A549 (cell line): ENCODE measurements around the gene ABCA13. TPM values are rescaled to one million over a fixed set of nuclear protein-coding genes. Genes with fewer than 3 reads are reported as not detected.
A peak's percentile ranks its signal among the peaks of the same experiment; 100 is the strongest.

Experiments
- ATAC-seq, 2 experiments: fragments of 200-7000 bp in 1 of 2; fragments of >200 bp in 1 of 2; cut with Nextera tagmentation in 1 of 2; cut with Tn5 transposase in 1 of 2; 3 replicates each; pipeline versions ENCODE4 v1.8.0 to v1.9.1; 2018 to 2020; ENCODE audit warnings: mild to moderate bottlenecking in 1 of 2, moderate library complexity in 1 of 2
- CTCF ChIA-PET: fragments of 300-600 bp; sonication (Branson Sonifier 250); formaldehyde crosslinking; extraction: SDS; loops from one replicate; lab custom pipeline; 2021; ENCODE audit warnings: antibody characterized with exemption, inconsistent platforms; lab: Yijun Ruan, JAX
- POLR2A ChIA-PET: fragments of 350-600 bp; formaldehyde crosslinking; extraction: SDS; loops from one replicate; lab custom pipeline; 2021; ENCODE audit warnings: antibody characterized with exemption, inconsistent platforms; lab: Yijun Ruan, JAX
- DNase-seq, 2 experiments: peaks; one replicate each; pipeline versions ENCODE4 v3.0.0 to v3.0.0-alpha.2; 2011 to 2016; ENCODE audit warnings: low read depth in 1 of 2, low spot score in 1 of 2
- FAIRE-seq: peaks from 2 replicates; lab custom pipeline; 2011; peaks lifted over from hg19 to GRCh38; lab: Jason Lieb, UNC
- H3K27ac ChIP-seq, 2 experiments: fragments of >200 bp; sonication (Bioruptor Twin); formaldehyde crosslinking; 3 replicates each; pipeline ENCODE4 v1.5.1; 2016 to 2017
- H3K4me1 ChIP-seq: fragments of >200 bp; sonication (Bioruptor Twin); formaldehyde crosslinking; 3 replicates; pipeline ENCODE4 v1.6.1; 2016
- H3K4me2 ChIP-seq: fragments of >200 bp; sonication (Bioruptor Twin); formaldehyde crosslinking; 3 replicates; pipeline ENCODE4 v1.6.1; 2016
- H3K4me3 ChIP-seq: fragments of >200 bp; sonication (Bioruptor Twin); formaldehyde crosslinking; 3 replicates; pipeline ENCODE4 v1.5.1; 2016
- H3K9me3 ChIP-seq: fragments of >200 bp; sonication (Bioruptor Twin); formaldehyde crosslinking; 3 replicates; pipeline ENCODE4 v1.6.1; 2016
- CBX8 ChIP-seq: fragments of 200-600 bp; sonication (generic); IDR thresholded peaks from 2 replicates; pipeline ENCODE4 v1.6.1; 2016
- CHD2 ChIP-seq: fragments of 150-350 bp; IDR thresholded peaks from 2 replicates; pipeline ENCODE4 v1.6.1; 2014; ENCODE audit warnings: low read length; ENCODE audit not compliant: partially characterized antibody
- CHD4 ChIP-seq: fragments of 200-600 bp; sonication (generic); IDR thresholded peaks from 2 replicates; pipeline ENCODE4 v1.6.1; 2016; ENCODE audit warnings: antibody characterized with exemption, mild to moderate bottlenecking, borderline replicate concordance
- EHF ChIP-seq: fragments of 250-450 bp; sonication (Bioruptor Pico); IDR thresholded peaks from 2 replicates; pipeline ENCODE4 v1.5.0; 2020; ENCODE audit warnings: mild to moderate bottlenecking
- EP300 ChIP-seq, 2 experiments: fragments of >200 bp; sonication (Bioruptor Twin); formaldehyde crosslinking; IDR thresholded peaks; 2 replicates in 1 of 2; 3 replicates in 1 of 2; pipeline ENCODE4 v1.6.1; 2016 to 2017
- GATA3 ChIP-seq: IDR thresholded peaks from 2 replicates; pipeline ENCODE4 v1.6.1; 2012; ENCODE audit warnings: borderline replicate concordance
- HDAC2 ChIP-seq: fragments of 200-600 bp; sonication (generic); IDR thresholded peaks from 2 replicates; pipeline ENCODE4 v1.6.1; 2016
- HEYL ChIP-seq: fragments of 250-450 bp; sonication (Bioruptor Pico); IDR thresholded peaks from 2 replicates; pipeline ENCODE4 v1.8.0; 2021; ENCODE audit warnings: mild to moderate bottlenecking, moderate library complexity
- HOXA7 ChIP-seq: fragments of 250-450 bp; sonication (Bioruptor Pico); IDR thresholded peaks from 2 replicates; pipeline ENCODE4 v1.5.0; 2020; ENCODE audit warnings: mild to moderate bottlenecking, moderate library complexity
- HOXB13 ChIP-seq: fragments of 250-450 bp; sonication (Bioruptor Pico); IDR thresholded peaks from 2 replicates; pipeline ENCODE4 v1.5.0; 2020; ENCODE audit warnings: low read depth, mild to moderate bottlenecking, moderate library complexity
- JUN ChIP-seq, 2 experiments: fragments of >200 bp; sonication (Bioruptor Twin); formaldehyde crosslinking; IDR thresholded peaks; 2 replicates in 1 of 2; 3 replicates in 1 of 2; pipeline ENCODE4 v1.6.1; 2016 to 2017
- KDM1A ChIP-seq: fragments of 200-600 bp; sonication (generic); IDR thresholded peaks from 2 replicates; pipeline ENCODE4 v1.6.1; 2016; ENCODE audit warnings: low read depth, mild to moderate bottlenecking
- NR3C1 ChIP-seq: fragments of >200 bp; sonication (Bioruptor Twin); formaldehyde crosslinking; IDR thresholded peaks from 3 replicates; pipeline ENCODE4 v1.6.1; 2017
- PHF8 ChIP-seq: fragments of 200-600 bp; sonication (generic); IDR thresholded peaks from 2 replicates; pipeline ENCODE4 v1.6.1; 2016; ENCODE audit warnings: low read depth, mild to moderate bottlenecking, antibody characterized with exemption, moderate library complexity, borderline replicate concordance
- POLR2AphosphoS2 ChIP-seq: conservative IDR thresholded peaks from 2 replicates; pipeline ENCODE4 v1.6.1; 2012; ENCODE audit warnings: low read length, improper control_type of control experiment, inconsistent platforms
- RAD21 ChIP-seq, 2 experiments: fragments of >200 bp in 1 of 2; sonication (Bioruptor Twin) in 1 of 2; formaldehyde crosslinking in 1 of 2; IDR thresholded peaks in 1 of 2; conservative IDR thresholded peaks in 1 of 2; 2 replicates in 1 of 2; 3 replicates in 1 of 2; pipeline ENCODE4 v1.6.1; 2012 to 2018; ENCODE audit warnings: inconsistent platforms in 1 of 2
- RCOR1 ChIP-seq: fragments of 150-350 bp; IDR thresholded peaks from 2 replicates; pipeline ENCODE4 v1.6.1; 2014; ENCODE audit warnings: antibody characterized with exemption, low read length, low read depth
- SMC3 ChIP-seq: fragments of >200 bp; sonication (Bioruptor Twin); formaldehyde crosslinking; IDR thresholded peaks from 3 replicates; pipeline ENCODE4 v1.6.1; 2018; ENCODE audit warnings: inconsistent platforms
- SREBF2 ChIP-seq: fragments of 450-650 bp; IDR thresholded peaks from 2 replicates; pipeline ENCODE4 v1.6.1; 2014; ENCODE audit warnings: mild to moderate bottlenecking, moderate library complexity
- TFCP2L1 ChIP-seq: fragments of 250-450 bp; sonication (Bioruptor Pico); IDR thresholded peaks from 2 replicates; pipeline ENCODE4 v1.5.0; 2021; ENCODE audit warnings: mild to moderate bottlenecking
- TP53 ChIP-seq: fragments of 250-450 bp; sonication (Bioruptor Pico); IDR thresholded peaks from 2 replicates; pipeline ENCODE4 v1.5.0; 2021; ENCODE audit warnings: mild to moderate bottlenecking, moderate library complexity
- ZNF302 ChIP-seq: fragments of 250-450 bp; sonication (Bioruptor Pico); IDR thresholded peaks from 2 replicates; pipeline ENCODE4 v1.9.0; 2021; ENCODE audit warnings: inconsistent platforms, mild to moderate bottlenecking, moderate library complexity
- WGBS: methylation state at CpG from one replicate; pipeline ENCODE4 v1.1.6; 2017; ENCODE audit errors: missing lambda C conversion rate; 5-methylcytosine and 5-hydroxymethylcytosine counted together
- polyA plus RNA-seq, 4 experiments: library from polyadenylated mRNA; depleted of rRNA in 3 of 4; stranded (reverse); fragments of >200 nt; fragmentation: RNase III in 1 of 4; extraction: RNeasy Plus Mini Kit Qiagen cat#74134 plus additional on column Dnase treatment in 1 of 4; gene quantifications; 2 replicates in 3 of 4; 3 replicates in 1 of 4; pipeline ENCODE4 v1.2.3, GENCODE V29; 2011 to 2017
- TF ChIP-seq, protein P1 (sequence below): fragments of 200-600 bp; sonication (generic); IDR thresholded peaks from 2 replicates; pipeline ENCODE4 v1.6.1; 2016; ENCODE audit warnings: antibody characterized with exemption, mild to moderate bottlenecking, moderate library complexity
- TF ChIP-seq, protein P2 (sequence below): fragments of >200 bp; sonication (Bioruptor Twin); formaldehyde crosslinking; IDR thresholded peaks from 3 replicates; pipeline ENCODE4 v1.5.1; 2016
- TF ChIP-seq, protein P3 (sequence below): fragments of 150-350 bp; IDR thresholded peaks from 2 replicates; pipeline ENCODE4 v1.6.1; 2014; ENCODE audit warnings: low read depth, mild to moderate bottlenecking, low read length
- TF ChIP-seq, protein P4 (sequence below): fragments of 250-450 bp; sonication (Bioruptor Pico); IDR thresholded peaks from 2 replicates; pipeline ENCODE4 v1.5.0; 2021; ENCODE audit warnings: mild to moderate bottlenecking, moderate library complexity, borderline replicate concordance

ABCA13 gene
- polyA plus RNA-seq, 2 of the 4 experiments (the other 2 are of a cell fraction), result 0.01 TPM; not detected in 1

DNA sequence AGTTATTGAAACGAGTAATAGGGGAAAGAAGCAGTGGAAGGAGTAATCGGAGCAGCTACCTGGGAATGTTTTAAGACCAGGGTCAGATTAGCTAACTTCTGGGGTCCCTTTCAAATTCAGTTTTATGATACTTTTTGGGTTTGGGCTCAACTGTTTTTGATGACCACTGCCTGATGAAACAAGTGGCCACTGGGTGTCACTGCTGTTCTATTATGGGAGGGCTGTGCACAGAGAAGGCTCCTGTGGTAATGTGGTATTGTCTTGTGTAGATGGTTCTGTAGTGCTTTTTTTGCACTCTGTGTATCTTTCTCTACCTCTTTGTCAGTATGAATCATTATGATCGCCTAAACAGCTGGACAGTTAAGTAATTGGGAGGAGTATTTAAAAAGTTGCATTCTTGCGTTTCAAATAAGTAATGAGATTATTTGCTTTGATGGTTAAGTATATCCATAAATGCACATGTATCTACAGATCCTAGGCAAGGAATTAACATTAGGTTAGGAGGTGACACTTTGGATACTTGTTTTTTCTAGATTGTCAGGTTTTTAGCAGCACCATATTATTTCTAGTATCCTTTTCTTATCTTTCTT, 128.4 kb downstream of the ABCA13 start:
- TF ChIP-seq, protein P1, sequence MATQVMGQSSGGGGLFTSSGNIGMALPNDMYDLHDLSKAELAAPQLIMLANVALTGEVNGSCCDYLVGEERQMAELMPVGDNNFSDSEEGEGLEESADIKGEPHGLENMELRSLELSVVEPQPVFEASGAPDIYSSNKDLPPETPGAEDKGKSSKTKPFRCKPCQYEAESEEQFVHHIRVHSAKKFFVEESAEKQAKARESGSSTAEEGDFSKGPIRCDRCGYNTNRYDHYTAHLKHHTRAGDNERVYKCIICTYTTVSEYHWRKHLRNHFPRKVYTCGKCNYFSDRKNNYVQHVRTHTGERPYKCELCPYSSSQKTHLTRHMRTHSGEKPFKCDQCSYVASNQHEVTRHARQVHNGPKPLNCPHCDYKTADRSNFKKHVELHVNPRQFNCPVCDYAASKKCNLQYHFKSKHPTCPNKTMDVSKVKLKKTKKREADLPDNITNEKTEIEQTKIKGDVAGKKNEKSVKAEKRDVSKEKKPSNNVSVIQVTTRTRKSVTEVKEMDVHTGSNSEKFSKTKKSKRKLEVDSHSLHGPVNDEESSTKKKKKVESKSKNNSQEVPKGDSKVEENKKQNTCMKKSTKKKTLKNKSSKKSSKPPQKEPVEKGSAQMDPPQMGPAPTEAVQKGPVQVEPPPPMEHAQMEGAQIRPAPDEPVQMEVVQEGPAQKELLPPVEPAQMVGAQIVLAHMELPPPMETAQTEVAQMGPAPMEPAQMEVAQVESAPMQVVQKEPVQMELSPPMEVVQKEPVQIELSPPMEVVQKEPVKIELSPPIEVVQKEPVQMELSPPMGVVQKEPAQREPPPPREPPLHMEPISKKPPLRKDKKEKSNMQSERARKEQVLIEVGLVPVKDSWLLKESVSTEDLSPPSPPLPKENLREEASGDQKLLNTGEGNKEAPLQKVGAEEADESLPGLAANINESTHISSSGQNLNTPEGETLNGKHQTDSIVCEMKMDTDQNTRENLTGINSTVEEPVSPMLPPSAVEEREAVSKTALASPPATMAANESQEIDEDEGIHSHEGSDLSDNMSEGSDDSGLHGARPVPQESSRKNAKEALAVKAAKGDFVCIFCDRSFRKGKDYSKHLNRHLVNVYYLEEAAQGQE, result no peak
- no peak for TF ChIP-seq RCOR1
- TF ChIP-seq POLR2AphosphoS2, result no peak
- TF ChIP-seq, protein P2, sequence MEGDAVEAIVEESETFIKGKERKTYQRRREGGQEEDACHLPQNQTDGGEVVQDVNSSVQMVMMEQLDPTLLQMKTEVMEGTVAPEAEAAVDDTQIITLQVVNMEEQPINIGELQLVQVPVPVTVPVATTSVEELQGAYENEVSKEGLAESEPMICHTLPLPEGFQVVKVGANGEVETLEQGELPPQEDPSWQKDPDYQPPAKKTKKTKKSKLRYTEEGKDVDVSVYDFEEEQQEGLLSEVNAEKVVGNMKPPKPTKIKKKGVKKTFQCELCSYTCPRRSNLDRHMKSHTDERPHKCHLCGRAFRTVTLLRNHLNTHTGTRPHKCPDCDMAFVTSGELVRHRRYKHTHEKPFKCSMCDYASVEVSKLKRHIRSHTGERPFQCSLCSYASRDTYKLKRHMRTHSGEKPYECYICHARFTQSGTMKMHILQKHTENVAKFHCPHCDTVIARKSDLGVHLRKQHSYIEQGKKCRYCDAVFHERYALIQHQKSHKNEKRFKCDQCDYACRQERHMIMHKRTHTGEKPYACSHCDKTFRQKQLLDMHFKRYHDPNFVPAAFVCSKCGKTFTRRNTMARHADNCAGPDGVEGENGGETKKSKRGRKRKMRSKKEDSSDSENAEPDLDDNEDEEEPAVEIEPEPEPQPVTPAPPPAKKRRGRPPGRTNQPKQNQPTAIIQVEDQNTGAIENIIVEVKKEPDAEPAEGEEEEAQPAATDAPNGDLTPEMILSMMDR, result peak; percentile 81
- no peak for TF ChIP-seq CHD2
- TF ChIP-seq SMC3, result peak; percentile 68
- no peak for TF ChIP-seq JUN (IDR thresholded peaks at IDR 0.05)
- TF ChIP-seq TP53 (CRISPR knock-in tag), result no peak
- TF ChIP-seq EHF (CRISPR knock-in tag), result no peak
- TF ChIP-seq, protein P3, sequence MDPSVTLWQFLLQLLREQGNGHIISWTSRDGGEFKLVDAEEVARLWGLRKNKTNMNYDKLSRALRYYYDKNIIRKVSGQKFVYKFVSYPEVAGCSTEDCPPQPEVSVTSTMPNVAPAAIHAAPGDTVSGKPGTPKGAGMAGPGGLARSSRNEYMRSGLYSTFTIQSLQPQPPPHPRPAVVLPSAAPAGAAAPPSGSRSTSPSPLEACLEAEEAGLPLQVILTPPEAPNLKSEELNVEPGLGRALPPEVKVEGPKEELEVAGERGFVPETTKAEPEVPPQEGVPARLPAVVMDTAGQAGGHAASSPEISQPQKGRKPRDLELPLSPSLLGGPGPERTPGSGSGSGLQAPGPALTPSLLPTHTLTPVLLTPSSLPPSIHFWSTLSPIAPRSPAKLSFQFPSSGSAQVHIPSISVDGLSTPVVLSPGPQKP, result no peak
- no peak for TF ChIP-seq NR3C1
- no peak for TF ChIP-seq PHF8
- TF ChIP-seq KDM1A, result no peak
- TF ChIP-seq CBX8, result no peak
- no peak for TF ChIP-seq TFCP2L1 (CRISPR knock-in tag)
- no peak for TF ChIP-seq HOXA7 (CRISPR knock-in tag)
- TF ChIP-seq ZNF302 (CRISPR knock-in tag), result no peak
- TF ChIP-seq, protein P4, sequence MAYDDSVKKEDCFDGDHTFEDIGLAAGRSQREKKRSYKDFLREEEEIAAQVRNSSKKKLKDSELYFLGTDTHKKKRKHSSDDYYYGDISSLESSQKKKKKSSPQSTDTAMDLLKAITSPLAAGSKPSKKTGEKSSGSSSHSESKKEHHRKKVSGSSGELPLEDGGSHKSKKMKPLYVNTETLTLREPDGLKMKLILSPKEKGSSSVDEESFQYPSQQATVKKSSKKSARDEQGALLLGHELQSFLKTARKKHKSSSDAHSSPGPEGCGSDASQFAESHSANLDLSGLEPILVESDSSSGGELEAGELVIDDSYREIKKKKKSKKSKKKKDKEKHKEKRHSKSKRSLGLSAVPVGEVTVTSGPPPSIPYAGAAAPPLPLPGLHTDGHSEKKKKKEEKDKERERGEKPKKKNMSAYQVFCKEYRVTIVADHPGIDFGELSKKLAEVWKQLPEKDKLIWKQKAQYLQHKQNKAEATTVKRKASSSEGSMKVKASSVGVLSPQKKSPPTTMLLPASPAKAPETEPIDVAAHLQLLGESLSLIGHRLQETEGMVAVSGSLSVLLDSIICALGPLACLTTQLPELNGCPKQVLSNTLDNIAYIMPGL (CRISPR knock-in tag), result no peak
- TF ChIP-seq CHD4, result no peak
- TF ChIP-seq SREBF2, result no peak
- peak; percentile 86 to 91 for TF ChIP-seq RAD21 (conservative IDR thresholded peaks at IDR 0.05 in 1 of 2, IDR thresholded peaks at IDR 0.05 in 1 of 2)
- no peak for TF ChIP-seq GATA3
- TF ChIP-seq HEYL (CRISPR knock-in tag), result no peak
- no peak for TF ChIP-seq EP300 (IDR thresholded peaks at IDR 0.05)
- TF ChIP-seq HDAC2, result no peak
- no peak for TF ChIP-seq HOXB13 (CRISPR knock-in tag)
- no peak for FAIRE-seq
- no peak overlapping the region for H3K27ac ChIP-seq
- no peak overlapping the region for H3K4me2 ChIP-seq
- DNase-seq, result peak; percentile 53 to 54
- no peaks in the 10 kb centered on the region for H3K9me3 ChIP-seq
- ChIA-PET POLR2A (no interaction called here), CTCF (interaction anchor here (0.7 to 1.9 kb wide), 26 partner anchors 8 to 1853 kb away, joined by 3 to 9 read pairs (median 4); no protein-coding TSS in a partner anchor)
- 0% methylated on average over 4 of the region's 4 CpGs for WGBS
- H3K4me1 ChIP-seq, result no peaks in the 10 kb centered on the region
- H3K4me3 ChIP-seq, result no peak overlapping the region
- ATAC-seq, result peak; percentile 96 to 99
